NCI-H2029 treated with DMSO at 0.1 percent for 48 hours (cell line): ENCODE measurements around the gene SLC2A14.
A peak's percentile ranks its signal among the peaks of the same experiment; 100 is the strongest.
"Not testable (repeated sequence)": the region's sequence is repeated elsewhere in the genome, so short reads cannot be mapped to it uniquely, and the experiment has no call there.

Experiments used
- DNase-seq: peaks from one replicate; lab custom pipeline; 2025; lab: John Stamatoyannopoulos, UW

The SLC2A14 gene

DNA sequence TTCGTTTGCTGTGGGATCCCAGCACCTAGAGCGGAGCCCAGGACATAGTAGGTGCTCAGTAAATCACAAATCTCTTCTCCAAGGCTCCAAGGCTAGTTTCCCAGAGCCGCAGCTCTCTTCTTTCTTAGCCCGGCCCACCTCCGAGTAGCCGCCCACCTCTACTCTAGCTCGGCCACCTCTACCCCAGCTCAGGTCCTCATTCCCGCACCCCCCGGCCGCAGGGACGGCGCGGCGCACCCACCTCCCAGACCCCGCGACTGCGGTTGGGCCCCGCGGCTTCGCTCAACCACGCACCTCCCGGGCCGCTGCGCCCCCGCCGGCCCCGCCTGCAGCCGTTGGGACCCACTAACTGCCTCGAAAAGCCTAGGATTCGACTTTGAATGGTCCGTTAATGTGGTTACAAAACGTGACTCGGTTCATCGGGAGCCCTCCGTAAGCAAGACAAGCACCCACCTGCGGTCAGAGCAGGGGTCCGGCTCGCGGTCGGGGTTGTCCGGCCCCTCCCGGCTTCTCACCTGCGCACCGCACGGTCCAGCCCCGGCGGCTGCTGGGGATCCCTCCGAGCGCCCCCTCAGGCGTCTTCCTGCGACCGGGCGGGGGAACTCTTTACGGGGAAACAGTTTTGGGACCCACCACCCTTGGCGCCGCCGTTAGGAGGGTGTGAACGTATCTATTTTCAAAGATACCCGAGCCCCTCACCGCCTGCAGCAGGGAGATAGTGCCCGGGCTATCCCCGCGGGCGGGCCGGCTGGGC lies at the start of gene SLC2A14:
TSS of gene SLC2A14 (minus strand) at position 350 of the 754 bp plus-strand sequence. CDS start 3,035 bp downstream, outside the sequence.
- no peak for DNase-seq

DNA sequence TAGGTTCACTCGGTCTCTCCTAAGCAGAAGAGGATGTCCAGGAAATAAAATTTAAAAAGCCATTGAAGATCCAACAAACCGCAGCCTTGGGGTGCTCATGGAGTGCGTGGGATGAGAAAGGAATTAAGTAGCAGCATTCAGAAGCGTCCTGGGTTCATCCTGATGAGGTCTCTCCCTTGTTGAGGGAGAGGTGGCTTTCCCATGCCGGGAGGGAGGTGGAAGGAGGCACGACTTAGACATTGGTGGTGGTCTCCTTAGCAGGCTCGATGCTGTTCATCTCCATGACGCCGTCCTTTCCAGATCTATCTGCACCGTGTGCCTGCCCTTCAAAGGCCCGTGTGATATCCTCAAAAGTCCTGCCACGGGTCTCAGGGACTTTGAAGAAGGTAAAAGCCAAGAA lies 48.5 kb upstream of the SLC2A14 start:
- not testable (repeated sequence) for DNase-seq

DNA sequence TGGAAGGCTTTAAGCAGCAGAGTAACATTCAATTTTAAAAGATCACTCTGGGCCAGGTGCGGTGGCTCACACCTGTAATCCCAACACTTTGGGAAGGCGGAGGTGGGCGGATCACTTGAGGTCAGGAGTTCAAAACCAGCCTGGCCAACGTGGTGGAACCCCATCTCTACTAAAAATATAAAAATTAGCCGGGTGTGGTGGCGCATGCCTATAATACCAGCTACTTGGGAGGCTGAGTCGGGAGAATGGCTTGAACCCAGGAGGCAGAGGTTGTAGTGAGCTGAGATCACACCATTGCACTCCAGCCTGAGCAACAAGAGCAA lies 45.5 kb upstream of the SLC2A14 start:
- DNase-seq = not testable (repeated sequence)

GRCh38 chr12:7917392-7918267 lies 44.9 kb upstream of the SLC2A14 start:
- no peak for DNase-seq

- DNase-seq = no peak
Measured at GRCh38 chr12:7916936-7917335, 44.2 kb upstream of the SLC2A14 start.

- DNase-seq = no peak
Measured at GRCh38 chr12:7915661-7916403, 43.1 kb upstream of the SLC2A14 start.

- not testable (repeated sequence) for DNase-seq
Measured at GRCh38 chr12:7910106-7910505, 37.4 kb upstream of the SLC2A14 start.

- DNase-seq = peak; percentile 3
Measured at GRCh38 chr12:7907009-7907408, 34.3 kb upstream of the SLC2A14 start.

DNA sequence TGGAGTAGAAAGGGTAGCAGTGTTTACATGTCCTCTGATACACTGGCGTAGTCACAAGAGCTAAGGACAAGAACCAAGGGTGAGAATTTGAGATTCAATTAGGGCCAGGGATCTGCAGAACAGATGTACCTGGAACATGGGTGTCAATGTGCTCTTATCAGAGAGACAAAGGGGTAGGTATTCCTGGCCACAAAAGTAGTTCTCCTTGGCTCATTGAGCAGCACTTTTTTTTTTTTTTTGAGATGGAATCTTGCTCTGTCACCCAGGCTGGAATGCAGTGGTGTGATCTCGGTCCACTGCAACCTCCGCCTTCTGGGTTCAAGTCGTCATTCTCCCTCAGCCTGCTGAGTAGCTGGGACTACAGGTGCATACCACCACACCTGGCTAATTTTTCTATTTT lies 33.6 kb upstream of the SLC2A14 start:
- DNase-seq = not testable (repeated sequence)

GRCh38 chr12:7905600-7906125 lies 32.9 kb upstream of the SLC2A14 start:
- not testable (repeated sequence) for DNase-seq

DNA sequence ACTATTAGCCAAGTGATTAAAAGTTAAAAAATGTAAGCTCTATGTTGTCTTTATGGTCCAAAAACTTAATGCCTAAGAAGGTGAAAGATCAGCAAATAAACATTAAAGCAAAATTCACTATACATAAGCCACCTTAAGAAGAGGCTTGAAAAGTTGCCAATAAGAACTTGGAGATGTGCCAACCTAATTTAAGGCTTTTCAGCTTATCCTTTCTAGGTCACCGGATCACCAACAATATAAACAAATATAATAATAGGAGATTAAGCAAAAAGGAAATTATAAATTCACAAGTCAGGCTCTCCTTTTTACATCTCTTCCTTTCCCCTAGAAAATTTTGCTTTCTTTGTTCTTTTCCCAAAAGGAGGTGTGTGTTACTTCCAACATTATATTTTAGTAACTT lies 32.4 kb upstream of the SLC2A14 start:
- DNase-seq = no peak

DNA sequence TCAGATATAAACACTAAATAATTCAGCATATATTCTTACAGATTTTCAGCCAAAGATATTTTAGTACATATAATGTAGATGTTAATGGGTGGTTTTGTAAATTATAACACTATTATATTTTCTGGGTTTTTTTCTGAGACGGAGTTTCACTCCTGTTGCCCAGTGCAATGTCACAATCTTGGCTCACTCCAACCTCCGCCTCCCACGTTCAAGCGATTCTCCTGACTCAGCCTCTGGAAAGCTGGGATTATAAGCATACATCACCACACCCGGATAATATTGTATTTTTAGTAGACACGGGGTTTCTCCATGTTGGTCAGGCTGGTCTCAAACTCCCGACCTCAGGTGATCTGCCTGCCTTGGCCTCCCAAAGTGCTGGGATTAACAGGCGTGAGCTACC lies 29.7 kb upstream of the SLC2A14 start:
- not testable (repeated sequence) for DNase-seq

GRCh38 chr12:7899755-7900154 lies 27.0 kb upstream of the SLC2A14 start:
- DNase-seq = no peak

- DNase-seq = not testable (repeated sequence)
Measured at GRCh38 chr12:7896726-7897125, 24.0 kb upstream of the SLC2A14 start.

DNA sequence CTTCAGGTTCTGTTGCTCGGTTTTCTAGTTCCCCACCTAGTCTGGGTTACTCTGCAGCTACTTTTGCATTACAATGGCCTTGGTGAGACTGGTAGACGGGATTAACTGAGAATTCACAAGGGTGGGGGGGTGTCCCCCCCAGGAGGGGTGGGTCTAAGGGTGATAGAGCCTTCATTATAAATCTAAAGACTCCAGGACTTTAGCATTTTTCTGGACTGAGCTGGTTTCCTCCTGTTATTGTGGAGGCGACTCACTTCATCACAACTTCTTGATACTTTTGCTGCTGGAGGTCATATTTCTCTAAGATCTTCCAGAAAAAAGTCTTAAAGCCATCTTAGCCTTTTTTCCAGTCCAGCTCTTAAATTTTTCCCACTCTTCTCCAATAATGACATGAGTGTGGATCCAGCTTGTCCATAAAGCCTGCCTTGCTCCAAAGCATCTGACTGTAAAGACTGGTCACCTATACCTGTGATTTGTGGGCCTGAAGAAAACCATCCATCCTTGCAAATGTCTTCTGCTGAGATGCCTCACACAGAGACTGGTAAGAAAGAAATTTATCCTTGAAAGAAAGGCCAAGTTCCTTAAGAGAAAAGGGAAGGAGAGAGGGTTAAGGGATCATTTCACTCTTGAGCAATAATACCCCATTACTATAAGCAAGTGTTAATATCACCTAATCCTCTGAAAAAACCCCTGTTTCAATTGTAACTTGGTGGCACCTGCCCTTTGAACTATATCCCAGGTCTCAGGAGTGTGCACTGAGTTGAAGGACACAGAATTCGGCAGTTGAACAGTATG lies 19.7 kb upstream of the SLC2A14 start:
- DNase-seq = no peak

- no peak for DNase-seq
Measured at GRCh38 chr12:7884689-7885088, 12.0 kb upstream of the SLC2A14 start.

GRCh38 chr12:7881736-7882120 lies 9.0 kb upstream of the SLC2A14 start:
- DNase-seq = not testable (repeated sequence)

DNA sequence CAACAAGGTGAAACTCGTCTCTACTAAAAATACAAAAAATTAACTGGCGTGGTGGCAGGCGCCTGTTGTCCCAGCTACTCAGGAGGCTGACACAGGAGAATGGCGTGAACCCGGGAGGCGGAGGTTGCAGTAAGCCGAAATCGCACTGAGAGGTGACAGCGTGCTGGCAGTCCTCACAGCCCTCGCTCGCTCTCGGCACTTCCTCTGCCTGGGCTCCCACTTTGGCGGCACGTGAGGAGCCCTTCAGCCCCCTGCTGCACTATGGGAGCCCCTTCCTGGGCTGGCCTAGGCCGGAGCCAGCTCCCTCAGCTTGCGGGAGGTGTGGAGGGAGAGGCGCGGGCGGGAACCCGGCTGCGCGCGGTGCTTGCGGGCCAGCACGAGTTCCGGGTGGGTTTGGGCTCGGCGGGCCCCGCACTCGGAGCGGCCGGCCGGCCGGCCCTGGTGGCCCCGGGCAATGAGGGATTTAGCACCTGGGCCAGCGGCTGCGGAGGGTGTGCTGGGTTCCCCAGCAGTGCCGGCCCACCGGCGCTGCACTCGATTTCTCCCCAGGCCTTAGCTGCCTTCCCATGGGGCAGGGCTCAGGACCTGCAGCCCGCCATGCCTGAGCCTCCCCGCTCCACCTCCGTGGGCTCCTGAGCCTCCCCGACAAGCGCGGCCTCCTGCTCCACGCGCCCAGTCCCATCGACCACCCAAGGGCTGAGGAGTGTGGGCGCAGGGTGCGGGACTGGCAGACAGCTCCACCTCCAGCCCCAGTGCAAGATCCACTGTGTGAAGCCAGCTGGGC lies 8.4 kb upstream of the SLC2A14 start:
- not testable (repeated sequence) for DNase-seq

- no peak for DNase-seq
Measured at GRCh38 chr12:7879246-7879645, 6.5 kb upstream of the SLC2A14 start.

GRCh38 chr12:7877420-7877819 lies 4.7 kb upstream of the SLC2A14 start:
- no peak for DNase-seq

DNA sequence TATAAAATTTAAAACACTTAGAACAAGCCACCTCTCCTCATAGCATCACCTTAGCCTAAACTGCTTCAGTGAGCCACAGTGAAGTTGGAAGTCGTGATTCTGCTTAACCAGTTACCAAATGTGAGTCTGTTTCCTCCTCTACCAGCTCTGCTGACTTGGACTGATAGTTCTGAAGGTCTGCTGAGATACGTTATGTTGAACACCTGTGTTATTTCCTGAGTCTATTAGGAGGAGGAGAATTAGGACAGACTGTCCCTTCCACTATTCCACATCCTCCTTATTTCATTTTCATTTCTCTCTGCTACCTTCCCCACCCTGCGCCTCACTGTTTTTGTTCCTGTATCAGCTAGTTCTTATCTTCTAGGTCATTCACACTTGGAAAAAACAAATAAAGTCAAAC lies 2.4 kb downstream of the SLC2A14 start:
- DNase-seq = no peak
